Neural progenitor cell (in vitro differentiated cells): Measurements from ENCODE around the gene BABAM1.

Experiments
- CTCF ChIP-seq: fragments of 200-600 bp; sonication (generic); IDR thresholded peaks from 2 replicates; pipeline ENCODE4 v1.5.1; 2017; ENCODE audit warnings: antibody characterized with exemption, mild to moderate bottlenecking
- EZH2 ChIP-seq: fragments of 200-600 bp; sonication (generic); IDR thresholded peaks from 2 replicates; pipeline ENCODE4 v1.6.1; 2017; ENCODE audit warnings: antibody characterized with exemption, mild to moderate bottlenecking, moderate library complexity
- EZH2phosphoT487 ChIP-seq: fragments of 200-600 bp; sonication (generic); IDR thresholded peaks from 2 replicates; pipeline ENCODE4 v1.6.1; 2017; ENCODE audit warnings: antibody characterized with exemption

- TF ChIP-seq EZH2phosphoT487 (no peak), CTCF (no peak), EZH2 (no peak)
Observed at GRCh38 chr19:17266975-17267788, at the start of gene BABAM1.
